ENCODE results near the gene WIPI1. TPM values are rescaled to one million over a fixed set of nuclear protein-coding genes. Genes with fewer than 3 reads are reported as not detected.

WIPI1 gene
- total RNA-seq, 1 donor from 2014 or later = 43.6 TPM

- DNase-seq (ENCODE audit: low spot score) = no peak
Observed at GRCh38 chr17:68439656-68440290, 17.5 kb downstream of the WIPI1 start.

- DNase-seq (ENCODE audit: low spot score) = no peak
Observed at GRCh38 chr17:68437979-68438822, 19.1 kb downstream of the WIPI1 start.

GRCh38 chr17:68435876-68436842 is 21.1 kb downstream of the WIPI1 start:
- peak; percentile 82 for DNase-seq (ENCODE audit: low spot score)

- peak; percentile 25 for DNase-seq (ENCODE audit: low spot score)
Observed at GRCh38 chr17:68435361-68435760, 21.9 kb downstream of the WIPI1 start.

- peak; percentile 18 for DNase-seq (ENCODE audit: low spot score)
Observed at GRCh38 chr17:68433911-68434508, 23.3 kb downstream of the WIPI1 start.

GRCh38 chr17:68433211-68433610 is 24.1 kb downstream of the WIPI1 start:
- peak; percentile 12 for DNase-seq (ENCODE audit: low spot score)

- peak; percentile 27 for DNase-seq (ENCODE audit: low spot score)
Observed at GRCh38 chr17:68432086-68432864, 25.0 kb downstream of the WIPI1 start.

DNA sequence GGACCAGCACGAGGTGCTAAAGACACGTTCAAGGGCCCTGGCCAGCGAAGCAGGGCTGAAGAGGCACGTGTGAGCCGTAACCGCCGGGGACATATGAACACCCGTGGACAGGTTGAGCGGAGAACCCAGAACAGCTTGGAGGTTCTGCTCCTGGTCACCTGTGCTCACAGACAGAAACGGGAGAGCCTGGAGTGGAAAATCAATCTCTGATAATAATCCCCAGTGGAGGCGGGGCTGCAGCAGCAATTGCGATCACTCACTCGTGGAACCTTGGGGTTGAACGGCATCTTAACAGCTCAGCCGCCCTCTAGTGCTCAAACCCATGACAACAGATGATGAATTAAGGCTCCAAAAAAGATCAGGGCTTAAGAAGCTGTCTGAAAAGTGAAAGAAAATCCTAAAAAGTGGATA is 25.6 kb downstream of the WIPI1 start:
- DNase-seq (ENCODE audit: low spot score) = peak; percentile 38

- peak; percentile 29 for DNase-seq (ENCODE audit: low spot score)
Observed at GRCh38 chr17:68431045-68431608, 26.2 kb downstream of the WIPI1 start.

- peak; percentile 26 for DNase-seq (ENCODE audit: low spot score)
Observed at GRCh38 chr17:68429881-68430280, 27.4 kb downstream of the WIPI1 start.

- peak; percentile 35 for DNase-seq (ENCODE audit: low spot score)
Observed at GRCh38 chr17:68428498-68429172, 28.7 kb downstream of the WIPI1 start.

DNA sequence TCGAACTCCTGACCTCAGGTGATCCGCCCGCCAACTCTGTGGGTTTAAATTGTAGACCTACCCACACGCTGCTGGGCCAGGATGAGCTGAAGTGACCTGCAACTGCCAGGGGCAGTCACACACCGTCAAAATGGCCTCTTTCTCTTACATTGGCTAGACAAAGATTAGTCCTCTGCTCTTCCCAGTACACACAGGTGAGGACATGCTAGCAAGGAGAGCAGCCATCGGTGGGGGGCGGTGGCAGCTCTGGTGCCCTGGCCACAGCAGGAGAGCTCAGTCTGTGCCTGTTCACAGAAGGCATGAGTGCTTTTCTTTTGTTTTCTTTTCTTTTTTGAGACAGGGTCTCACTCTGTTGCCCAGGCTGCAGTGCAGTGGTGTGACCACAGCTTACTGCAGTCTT is 29.7 kb downstream of the WIPI1 start:
- DNase-seq (ENCODE audit: low spot score) = no peak

DNA sequence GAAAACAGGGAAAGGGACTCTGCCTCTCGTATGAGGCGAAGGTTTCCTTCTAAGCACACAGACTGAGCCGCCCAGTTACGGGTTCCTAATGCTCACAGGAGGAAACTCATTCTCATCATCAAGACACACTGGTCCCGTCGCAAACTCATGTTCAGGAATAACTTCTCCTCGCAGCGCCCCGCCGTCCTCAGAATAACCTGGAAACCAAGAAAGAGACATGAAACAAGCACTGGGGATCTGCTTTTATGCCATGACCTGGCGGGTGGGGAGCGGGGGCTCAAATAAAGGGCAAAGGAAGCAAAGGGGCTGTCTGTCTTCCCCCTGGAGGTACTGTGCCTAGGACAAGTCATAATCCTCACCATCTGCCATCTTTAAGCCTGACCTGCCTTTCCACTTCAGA is 31.3 kb downstream of the WIPI1 start:
- DNase-seq (ENCODE audit: low spot score) = peak; percentile 35

DNA sequence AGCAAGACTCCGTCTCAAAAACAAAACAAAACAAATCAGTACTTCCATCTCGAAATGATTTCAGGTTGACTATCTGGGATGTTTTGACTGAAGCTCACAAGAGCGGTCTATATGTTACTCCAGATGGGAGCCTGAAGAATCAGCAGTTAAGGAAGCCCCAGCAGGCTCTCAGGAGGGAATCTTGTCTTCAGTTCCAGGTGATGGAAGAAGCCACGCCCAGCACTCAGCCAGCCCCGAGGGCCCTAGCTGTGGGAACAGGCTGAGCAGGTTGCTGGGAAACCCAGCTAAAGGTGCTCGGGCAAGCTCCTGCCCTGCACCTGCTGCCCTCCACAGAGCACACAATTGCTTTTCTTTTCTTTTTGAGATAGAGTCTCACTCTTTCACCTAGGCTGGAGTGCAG is 32.4 kb downstream of the WIPI1 start:
- DNase-seq (ENCODE audit: low spot score) = peak; percentile 44

- DNase-seq (ENCODE audit: low spot score) = peak; percentile 19
Observed at GRCh38 chr17:68424203-68424602, 33.1 kb downstream of the WIPI1 start.

DNA sequence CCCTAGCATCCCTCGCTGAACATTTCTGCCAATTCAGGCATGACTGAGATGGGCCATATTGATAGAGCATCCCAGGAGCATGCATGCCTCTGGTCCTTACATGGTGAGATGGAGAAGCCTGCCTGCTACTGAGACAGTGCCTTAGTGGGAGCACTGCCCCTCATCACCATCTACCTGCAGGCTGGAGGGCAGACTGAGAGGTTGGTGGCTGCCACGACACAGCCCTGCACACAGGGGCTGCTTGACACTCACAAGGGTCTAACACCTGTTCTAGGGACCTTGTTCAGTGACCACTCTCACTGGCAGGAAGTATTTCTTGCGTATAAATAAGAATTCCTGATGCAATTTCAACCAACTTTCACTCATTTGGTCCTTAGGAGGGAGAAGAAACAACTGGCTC is 34.0 kb downstream of the WIPI1 start:
- DNase-seq (ENCODE audit: low spot score) = peak; percentile 9

DNA sequence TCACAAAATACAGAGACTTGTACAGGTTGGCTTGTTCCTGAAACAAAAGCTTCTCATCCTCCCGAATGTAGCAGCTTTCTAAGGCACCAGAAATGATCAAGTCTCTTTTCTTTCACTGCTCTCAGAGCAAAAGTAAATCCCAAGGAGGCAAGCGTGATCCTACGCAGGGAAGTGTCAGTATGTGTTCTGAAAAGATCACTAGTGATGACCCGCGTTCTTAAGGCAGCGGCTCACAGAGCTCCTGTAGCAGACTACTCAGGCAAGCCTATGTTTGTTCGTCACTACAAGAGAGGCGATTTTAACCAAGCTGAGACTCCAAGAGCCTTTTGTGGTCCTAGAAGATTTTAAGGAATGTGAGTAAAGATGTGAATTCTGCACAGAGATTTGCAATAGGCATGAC is 34.5 kb downstream of the WIPI1 start:
- DNase-seq (ENCODE audit: low spot score) = peak; percentile 23

- DNase-seq (ENCODE audit: low spot score) = peak; percentile 10
Observed at GRCh38 chr17:68421486-68421885, 35.8 kb downstream of the WIPI1 start.

- DNase-seq (ENCODE audit: low spot score) = peak; percentile 9
Observed at GRCh38 chr17:68420065-68420464, 37.2 kb downstream of the WIPI1 start.

- no peak for DNase-seq (ENCODE audit: low spot score)
Observed at GRCh38 chr17:68418876-68419275, 38.4 kb downstream of the WIPI1 start.

Data from ureter (tissue), 1 donor.